IMR-90 (cell line): ENCODE measurements around the gene LRP6.

Experiments
- BHLHE40 ChIP-seq: fragments of 150-350 bp; IDR thresholded peaks from 2 replicates; pipeline ENCODE4 v1.6.1; 2016; ENCODE audit warnings: mild to moderate bottlenecking, low read depth, low read length
- CEBPB ChIP-seq: IDR thresholded peaks from 2 replicates; pipeline ENCODE4 v1.6.1; 2012; ENCODE audit warnings: low read depth, low read length, improper control_type of control experiment
- CTCF ChIP-seq: conservative IDR thresholded peaks from 2 replicates; pipeline ENCODE4 v1.5.1; 2012; ENCODE audit warnings: mild to moderate bottlenecking, low read depth, low read length, improper control_type of control experiment
- FOS ChIP-seq: fragments of 150-350 bp; IDR thresholded peaks from 2 replicates; pipeline ENCODE4 v1.6.1; 2016; ENCODE audit warnings: low read depth, low read length
- MAFK ChIP-seq: IDR thresholded peaks from 2 replicates; pipeline ENCODE4 v1.6.1; 2012; ENCODE audit warnings: low read depth, low read length, improper control_type of control experiment
- NFE2L2 ChIP-seq: fragments of 150-350 bp; IDR thresholded peaks from 2 replicates; pipeline ENCODE4 v1.6.1; 2016; ENCODE audit warnings: low read depth, mild to moderate bottlenecking, low read length
- POLR2A ChIP-seq: IDR thresholded peaks from 2 replicates; pipeline ENCODE4 v1.6.1; 2012; ENCODE audit warnings: mild to moderate bottlenecking, low read depth, low read length
- RAD21 ChIP-seq: IDR thresholded peaks from 2 replicates; pipeline ENCODE4 v1.6.1; 2012; ENCODE audit warnings: low read length, improper control_type of control experiment

DNA sequence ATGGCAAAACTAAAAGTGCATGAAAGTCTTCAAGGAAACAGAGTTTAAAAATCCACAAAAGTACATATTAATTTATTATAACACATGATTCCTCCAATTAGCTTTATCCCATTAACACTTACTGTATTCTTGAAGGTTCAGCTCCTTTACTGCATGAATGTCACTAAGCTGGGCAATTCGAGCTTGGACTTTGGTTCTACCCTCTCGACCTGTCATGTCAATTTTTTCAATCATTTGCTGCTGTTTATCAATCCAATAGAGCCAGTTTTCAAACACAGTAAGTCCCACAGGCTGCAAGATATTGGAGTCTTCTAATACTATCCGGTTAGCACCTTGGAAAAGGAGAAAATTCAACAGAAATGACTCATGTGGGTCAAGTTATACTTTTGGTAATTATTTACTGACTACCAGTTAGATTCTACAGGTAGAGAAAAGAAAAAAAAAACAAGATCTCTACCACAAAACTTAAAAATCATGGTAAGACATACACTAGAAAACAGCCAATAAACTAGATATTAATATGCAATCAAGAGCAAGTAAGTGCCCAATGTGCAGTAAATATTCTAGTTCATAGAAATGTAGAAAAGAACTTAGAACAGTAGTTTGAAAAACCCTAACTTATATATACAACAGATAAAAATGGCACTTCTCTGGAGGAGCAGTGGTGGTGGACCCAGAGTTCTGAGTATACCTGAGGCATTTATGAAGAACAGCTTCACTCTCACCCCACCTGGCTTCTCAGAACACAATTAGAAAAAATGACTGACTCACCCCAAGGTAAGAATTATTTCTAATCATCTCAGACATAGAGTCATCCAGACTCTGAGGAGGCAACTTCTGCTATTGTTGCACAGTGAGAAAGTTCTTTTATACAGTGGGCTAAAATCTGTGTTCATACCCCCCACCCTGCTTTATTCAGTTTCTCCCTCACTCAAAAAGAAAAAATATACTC, 128.4 kb downstream of the LRP6 start:
- TF ChIP-seq FOS (no peak), POLR2A (no peak), CTCF (no peak), MAFK (no peak), CEBPB (no peak), NFE2L2 (no peak), BHLHE40 (no peak), RAD21 (no peak)
